Measurements from ENCODE around the gene SPTBN5.

GRCh38 chr15:41814534-41814933, 79.3 kb downstream of the SPTBN5 start:
- TF ChIP-seq POLR2A (IDR thresholded peaks at IDR 0.05; ENCODE audit: low read depth, low read length) (no peak), POLR2AphosphoS5 (IDR thresholded peaks at IDR 0.05; ENCODE audit: low read depth, low read length) (no peak), TAF1 (IDR thresholded peaks at IDR 0.05; ENCODE audit: borderline replicate concordance, low read depth, low read length) (no peak)
